Thymus (tissue), 11 donors: ENCODE data around the gene LSP1. TPM values are rescaled to one million over a fixed set of nuclear protein-coding genes. Genes with fewer than 3 reads are reported as not detected.

ENCODE experiments used
- DNase-seq, 9 donors: peaks; one replicate each; pipeline ENCODE4 v3.0.0-alpha.2; 2013; ENCODE audit warnings: low spot score in 9 of 9, low read depth in 6 of 9, missing footprints in 1 of 9
- H3K27ac ChIP-seq, 2 donors: one replicate each; pipeline ENCODE4 v1.5.1; 2013; ENCODE audit warnings: control low read depth in 1 of 2, low read depth in 1 of 2, low read length in 1 of 2, mild to moderate bottlenecking in 1 of 2, moderate library complexity in 1 of 2
- H3K27me3 ChIP-seq, 2 donors: one replicate each; pipeline ENCODE4 v1.5.1; 2013; ENCODE audit warnings: low read length in 1 of 2; ENCODE audit not compliant: control insufficient read depth in 2 of 2, insufficient read depth in 1 of 2
- H3K36me3 ChIP-seq, 2 donors: one replicate each; pipeline ENCODE4 v1.5.1; 2013; ENCODE audit warnings: low read length in 1 of 2, mild to moderate bottlenecking in 1 of 2, moderate library complexity in 1 of 2; ENCODE audit not compliant: control insufficient read depth in 2 of 2, insufficient read depth in 2 of 2
- H3K4me1 ChIP-seq, 2 donors: one replicate each; pipeline ENCODE4 v1.5.1; 2013; ENCODE audit warnings: low read length in 2 of 2; ENCODE audit not compliant: control insufficient read depth in 2 of 2, insufficient read depth in 2 of 2
- H3K4me3 ChIP-seq, 2 donors: one replicate each; pipeline ENCODE4 v1.5.1; 2013; ENCODE audit warnings: low read length in 2 of 2, control low read depth in 1 of 2, mild to moderate bottlenecking in 1 of 2
- H3K9me3 ChIP-seq, 2 donors: one replicate each; pipeline ENCODE4 v1.5.1; 2013; ENCODE audit warnings: low read length in 1 of 2, mild to moderate bottlenecking in 1 of 2; ENCODE audit not compliant: control insufficient read depth in 2 of 2, insufficient read depth in 1 of 2
- WGBS: extraction: QIAGEN DNeasy Blood & Tissue Kit; methylation state at CpG from one replicate; pipeline ENCODE4 v1.1.7; 2013; 5-methylcytosine and 5-hydroxymethylcytosine counted together
- polyA plus RNA-seq: library from polyadenylated mRNA; stranded (reverse); fragments of 200-250 nt; gene quantifications from one replicate; pipeline ENCODE4 v1.2.3, GENCODE V29; 2013
- total RNA-seq: library from RNA; stranded (reverse); fragments of 120-200 nt; gene quantifications from one replicate; pipeline ENCODE4 v1.2.4, GENCODE V29; 2013
- donor health status: healthy.

LSP1 gene
- total and polyA plus RNA-seq, 2 donors, result 138 to 179 TPM

DNA sequence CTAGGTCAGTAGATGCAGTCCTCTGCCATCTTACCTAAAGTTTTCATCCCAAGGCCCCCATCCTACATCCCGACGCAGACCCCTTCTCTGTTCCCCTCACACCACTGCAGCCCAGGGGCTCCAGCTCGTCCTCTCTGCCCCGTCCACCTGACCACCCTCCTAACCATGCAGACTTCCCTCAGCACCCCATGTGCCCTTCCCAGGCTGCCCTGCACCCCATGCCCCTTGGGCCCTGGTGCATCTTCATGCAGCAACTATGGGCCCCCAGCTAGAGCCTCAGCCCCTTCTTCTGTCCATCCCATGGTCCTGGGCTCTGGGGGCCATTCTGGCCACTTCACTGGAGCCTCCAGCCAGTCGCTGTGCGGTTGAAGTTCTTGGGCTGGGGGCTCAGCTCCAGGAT, 35.9 kb downstream of the LSP1 start:
- H3K36me3 ChIP-seq, result peaks cover 14 to 25% of the 10 kb centered on the region in 2 donors
- peak overlapping the region; percentile 57 to 69 for H3K27ac ChIP-seq
- peaks cover 6 to 41% of the 10 kb centered on the region in 2 donors for H3K4me1 ChIP-seq
- no peak overlapping the region for H3K4me3 ChIP-seq
- 45% methylated on average over 6 of the region's 6 CpGs for WGBS
- no peaks in the 10 kb centered on the region for H3K9me3 ChIP-seq
- peaks cover 0 to 7% of the 10 kb centered on the region in 2 donors for H3K27me3 ChIP-seq
- DNase-seq, result no peak

DNA sequence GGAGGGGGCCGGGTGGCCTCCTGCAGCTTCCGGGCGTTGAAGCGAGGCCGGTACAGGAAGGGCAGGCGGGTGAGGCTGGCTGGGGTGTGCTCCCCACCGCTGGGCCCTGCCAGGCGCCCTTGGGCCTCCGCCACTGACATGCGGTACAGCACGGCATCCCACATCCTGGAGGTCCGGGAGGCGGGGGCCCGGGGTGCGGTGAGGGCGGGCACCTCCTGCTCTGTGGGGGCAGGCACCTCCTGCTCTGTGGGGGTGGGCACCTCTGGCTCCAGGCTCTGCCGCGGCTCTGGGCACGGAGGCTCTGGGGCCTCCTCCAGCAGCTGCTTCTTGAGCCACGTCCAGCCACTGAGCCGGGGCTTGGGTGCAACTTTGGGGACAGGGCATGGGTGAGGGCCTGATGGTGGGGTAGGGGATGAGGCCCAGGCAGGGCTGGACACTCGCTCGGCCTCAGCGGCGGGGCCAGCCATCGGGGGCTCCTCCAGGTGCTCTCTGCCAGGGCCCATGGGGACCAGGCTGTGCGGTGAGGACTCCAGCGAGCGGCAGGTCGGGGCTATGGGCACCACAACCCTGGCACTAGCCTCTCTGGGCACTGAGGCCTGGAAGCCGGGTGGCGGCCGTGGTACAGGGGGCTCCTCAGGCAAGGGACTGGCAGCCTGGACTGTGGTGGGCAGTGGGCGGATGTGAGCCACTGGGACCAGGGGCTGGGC, 36.5 kb downstream of the LSP1 start:
- peaks cover 12 to 20% of the 10 kb centered on the region in 2 donors for H3K36me3 ChIP-seq
- peak overlapping the region; percentile 69 to 77 for H3K27ac ChIP-seq
- H3K9me3 ChIP-seq, result no peaks in the 10 kb centered on the region
- H3K4me1 ChIP-seq, result peaks cover 6 to 41% of the 10 kb centered on the region in 2 donors
- WGBS, result 13% methylated on average over 34 of the region's 34 CpGs
- H3K4me3 ChIP-seq, result peak overlapping the region; percentile 28 to 48
- DNase-seq, result peak in 5 of 9 donors; percentile 53 to 80 (median 67)
- H3K27me3 ChIP-seq, result peaks cover 0 to 7% of the 10 kb centered on the region in 2 donors

DNA sequence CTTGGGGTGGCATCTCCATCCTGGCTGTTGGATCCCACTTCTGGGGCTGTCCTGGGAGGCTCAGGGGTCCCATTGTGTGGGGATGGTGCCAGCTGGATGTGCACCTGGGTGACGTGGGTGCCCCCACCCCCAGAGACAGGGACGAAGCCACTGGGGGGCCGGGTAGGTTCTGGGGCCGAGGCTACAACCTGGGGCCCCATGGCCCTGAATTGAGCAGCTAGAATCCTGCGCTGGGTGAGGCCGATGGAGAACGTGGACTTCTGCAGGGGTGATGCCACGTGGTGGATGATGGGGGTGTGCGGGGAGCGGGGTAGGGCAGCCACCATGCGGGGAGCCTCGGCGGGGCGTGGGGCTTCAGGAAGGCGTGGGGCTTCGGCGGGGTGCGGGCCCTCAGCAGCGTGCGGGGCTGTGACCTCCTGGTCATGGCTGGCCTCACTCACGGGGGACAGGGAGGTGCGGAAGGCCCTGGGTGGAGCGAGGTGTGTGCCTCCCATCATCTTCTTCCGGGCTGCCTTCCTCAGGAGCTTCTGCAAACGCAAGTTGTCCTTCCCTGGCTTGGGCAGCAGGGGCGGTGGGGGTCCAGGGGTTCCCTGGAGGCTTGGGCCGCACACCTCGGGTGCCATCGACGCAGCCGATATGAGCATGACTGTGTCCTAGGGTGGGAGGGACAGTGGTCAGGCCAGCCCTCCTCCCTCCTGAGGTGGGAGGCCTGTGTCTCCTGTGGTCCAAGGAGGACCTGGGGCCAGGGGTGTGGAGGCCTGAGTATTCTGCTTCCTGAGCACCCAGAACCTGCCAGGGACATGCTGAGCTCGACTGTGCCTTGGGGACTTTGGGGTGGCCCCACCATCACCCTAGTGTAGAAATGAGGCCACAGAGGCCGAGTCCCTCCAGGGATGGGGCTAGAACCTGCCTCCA, 37.3 kb downstream of the LSP1 start:
- Histone ChIP-seq H3K27ac (peak overlapping the region in 1 of 2 donors; percentile 77), H3K9me3 (no peaks in the 10 kb centered on the region), H3K4me3 (peak overlapping the region; percentile 28 to 48), H3K27me3 (peaks cover 0 to 7% of the 10 kb centered on the region in 2 donors), H3K4me1 (peaks cover 6 to 41% of the 10 kb centered on the region in 2 donors), H3K36me3 (peaks cover 8 to 12% of the 10 kb centered on the region in 2 donors)
- DNase-seq, result peak in 1 of 9 donors; percentile 35
- WGBS, result 20% methylated on average over 33 of the region's 33 CpGs

GRCh38 chr11:1890856-1891830, 38.3 kb downstream of the LSP1 start:
- Histone ChIP-seq H3K27ac (peak overlapping the region in 1 of 2 donors; percentile 32), H3K4me3 (peak overlapping the region in 1 of 2 donors; percentile 48), H3K9me3 (no peaks in the 10 kb centered on the region), H3K4me1 (peaks cover 6 to 41% of the 10 kb centered on the region in 2 donors), H3K36me3 (peaks cover 3 to 8% of the 10 kb centered on the region in 2 donors), H3K27me3 (peaks cover 0 to 7% of the 10 kb centered on the region in 2 donors)
- DNase-seq, result no peak
- 24% methylated on average over 34 of the region's 34 CpGs for WGBS

DNA sequence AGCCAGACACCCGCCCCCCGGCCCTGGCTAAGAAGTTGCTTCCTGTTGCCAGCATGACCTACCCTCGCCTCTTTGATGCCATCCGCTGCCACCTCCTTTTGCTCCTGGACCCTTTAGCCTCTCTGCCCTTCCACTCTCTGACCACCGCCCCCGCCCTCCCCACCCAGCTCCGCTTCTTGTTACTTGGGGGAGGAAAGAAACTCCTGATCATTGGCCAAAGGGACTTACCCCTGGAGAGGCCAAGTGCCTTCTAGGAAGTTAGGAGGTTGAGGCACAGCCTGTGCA, 38.9 kb downstream of the LSP1 start, which contains the start of gene PRR33:
Gene PRR33, minus strand, starts transcription at position 65 of the 285 bp plus-strand sequence. CDS start 1,311 bp downstream, outside the sequence.
- DNase-seq, result no peak
- H3K27me3 ChIP-seq, result peaks cover 0 to 7% of the 10 kb centered on the region in 2 donors
- peaks cover 3 to 8% of the 10 kb centered on the region in 2 donors for H3K36me3 ChIP-seq
- H3K9me3 ChIP-seq, result no peaks in the 10 kb centered on the region
- peak within 1 kb of the TSS in 1 of 2 donors; percentile 32 for H3K27ac ChIP-seq
- H3K4me3 ChIP-seq, result peak within 1 kb of the TSS in 1 of 2 donors; percentile 48
- peaks cover 6 to 42% of the 10 kb centered on the region in 2 donors for H3K4me1 ChIP-seq
- 74% methylated on average over 7 of the region's 7 CpGs for WGBS

GRCh38 chr11:1892116-1892515, 39.2 kb downstream of the LSP1 start:
- H3K9me3 ChIP-seq, result no peaks in the 10 kb centered on the region
- no peak for DNase-seq
- WGBS, result 98% methylated on average over 7 of the region's 7 CpGs
- H3K4me3 ChIP-seq, result no peak overlapping the region
- peaks cover 6 to 45% of the 10 kb centered on the region in 2 donors for H3K4me1 ChIP-seq
- peaks cover 0 to 7% of the 10 kb centered on the region in 2 donors for H3K27me3 ChIP-seq
- H3K27ac ChIP-seq, result no peak overlapping the region
- H3K36me3 ChIP-seq, result peaks cover 3 to 8% of the 10 kb centered on the region in 2 donors

GRCh38 chr11:1892558-1892957, 39.7 kb downstream of the LSP1 start:
- H3K9me3 ChIP-seq, result no peaks in the 10 kb centered on the region
- H3K36me3 ChIP-seq, result peaks cover 3 to 5% of the 10 kb centered on the region in 2 donors
- H3K27ac ChIP-seq, result no peak overlapping the region
- 97% methylated on average over 5 of the region's 5 CpGs for WGBS
- peaks cover 0 to 7% of the 10 kb centered on the region in 2 donors for H3K27me3 ChIP-seq
- no peak for DNase-seq
- H3K4me3 ChIP-seq, result no peak overlapping the region
- H3K4me1 ChIP-seq, result peaks cover 6 to 50% of the 10 kb centered on the region in 2 donors

- Histone ChIP-seq H3K4me1 (peaks cover 6 to 40% of the 10 kb centered on the region in 2 donors), H3K4me3 (no peak overlapping the region), H3K27me3 (peaks cover 0 to 7% of the 10 kb centered on the region in 2 donors), H3K9me3 (no peaks in the 10 kb centered on the region), H3K36me3 (no peaks in the 10 kb centered on the region), H3K27ac (no peak overlapping the region)
- DNase-seq, result no peak
- WGBS, result 97% methylated on average over 5 of the region's 5 CpGs
Measured at GRCh38 chr11:1893581-1894359, 40.9 kb downstream of the LSP1 start.
